Glomerular endothelial cell (primary cell): ENCODE results near the gene PPIG. TPM values are rescaled to one million over a fixed set of nuclear protein-coding genes. Genes with fewer than 3 reads are reported as not detected.

Experiments
- total RNA-seq: library from RNA; depleted of rRNA; stranded (reverse); fragments of >200 nt; gene quantifications from 2 replicates; pipeline ENCODE4 v1.2.3, GENCODE V29; 2015

Gene PPIG
- total RNA-seq, 1 donor from 2014 or later = 21.2 TPM

Other genes with a start within 250 kb of the PPIG start
- gene LRP2, start 221.8 kb upstream of the PPIG start, total RNA-seq = 0.06 TPM in 1 of 2 replicates, not detected in the other
- 3.0 and 5.5 TPM in 2 replicates for gene BBS5, start 104.9 kb upstream of the PPIG start, total RNA-seq
- 0.18 and 0.87 TPM in 2 replicates for gene KLHL41, start 74.6 kb upstream of the PPIG start, total RNA-seq
- gene FASTKD1, start 10.5 kb upstream of the PPIG start, total RNA-seq = 13.3 and 25.7 TPM in 2 replicates
- not detected in 2 replicates for gene CFAP210, start 110.1 kb downstream of the PPIG start, total RNA-seq
- gene PHOSPHO2, start 110.1 kb downstream of the PPIG start, total RNA-seq = 0.29 and 4.4 TPM in 2 replicates
- gene KLHL23, start 149.5 kb downstream of the PPIG start, total RNA-seq = 5.1 and 7.9 TPM in 2 replicates
- gene SSB, start 214.5 kb downstream of the PPIG start, total RNA-seq = 84.8 and 92.9 TPM in 2 replicates
- 38.5 and 43.7 TPM in 2 replicates for gene METTL5, start 240.6 kb downstream of the PPIG start, total RNA-seq
- 18.5 and 28.5 TPM in 2 replicates for gene UBR3, start 243.1 kb downstream of the PPIG start, total RNA-seq